Measurements from ENCODE around the gene PGAP1.
"Not testable (repeated sequence)": the region's sequence is repeated elsewhere in the genome, so short reads cannot be mapped to it uniquely, and the experiment has no call there.

Gene PGAP1

GRCh38 chr2:196949116-196949515 is 22.6 kb upstream of the PGAP1 start:
- no peak for FAIRE-seq

GRCh38 chr2:196944570-196944969 is 18.1 kb upstream of the PGAP1 start:
- no peak for FAIRE-seq

DNA sequence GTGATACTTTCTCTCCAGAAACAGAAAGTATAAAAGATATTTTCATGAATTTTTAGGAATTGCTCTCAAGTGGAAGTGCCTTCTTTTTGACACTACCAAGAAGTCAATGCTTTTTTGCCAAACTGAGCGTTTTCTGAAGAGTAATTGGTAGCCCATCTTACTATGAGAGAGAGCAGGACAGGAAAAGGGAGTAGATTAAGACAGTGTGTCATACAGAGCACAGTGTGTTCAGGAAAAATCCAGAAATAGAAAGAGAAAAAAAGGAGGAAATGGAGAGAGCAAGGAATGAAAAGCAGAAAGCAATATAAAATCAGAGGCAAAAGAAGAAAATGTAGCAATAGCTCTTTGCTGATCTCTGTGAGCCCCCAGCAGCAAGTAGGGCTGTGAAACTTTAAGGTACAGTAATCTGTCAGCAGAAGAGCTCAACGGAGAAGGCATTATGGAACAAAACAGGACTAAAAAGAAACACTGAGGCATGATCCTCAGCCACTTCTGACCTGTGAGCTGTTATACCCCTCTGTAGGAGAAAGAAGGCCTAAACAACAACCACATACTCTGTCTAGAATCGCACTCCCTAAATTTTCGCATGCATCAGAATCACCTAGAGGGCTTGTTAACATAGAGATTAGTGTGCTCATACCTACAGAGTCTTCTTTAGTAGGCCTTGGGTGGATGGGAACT is 15.0 kb upstream of the PGAP1 start:
- no peak for FAIRE-seq

GRCh38 chr2:196939371-196939770 is 12.9 kb upstream of the PGAP1 start:
- no peak for FAIRE-seq

DNA sequence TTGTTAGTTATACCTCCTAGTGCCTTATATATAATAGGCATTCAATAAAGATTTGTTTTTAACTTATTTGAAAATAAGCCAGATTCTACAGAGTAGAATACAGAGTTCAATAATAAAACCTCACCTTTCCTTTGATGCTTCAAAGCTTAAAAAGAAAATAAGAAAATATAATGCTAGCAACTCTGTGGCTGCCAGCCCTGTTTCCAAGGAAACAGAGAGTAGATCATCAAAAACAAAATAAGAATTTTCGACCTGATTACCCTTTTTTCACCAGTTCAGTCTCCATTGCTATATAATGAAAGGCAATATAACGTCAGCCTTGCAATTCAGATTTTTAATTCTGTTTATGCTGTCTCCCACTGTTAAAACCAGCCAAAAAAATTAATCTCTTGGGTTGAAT is 8.9 kb upstream of the PGAP1 start:
- no peak for FAIRE-seq

DNA sequence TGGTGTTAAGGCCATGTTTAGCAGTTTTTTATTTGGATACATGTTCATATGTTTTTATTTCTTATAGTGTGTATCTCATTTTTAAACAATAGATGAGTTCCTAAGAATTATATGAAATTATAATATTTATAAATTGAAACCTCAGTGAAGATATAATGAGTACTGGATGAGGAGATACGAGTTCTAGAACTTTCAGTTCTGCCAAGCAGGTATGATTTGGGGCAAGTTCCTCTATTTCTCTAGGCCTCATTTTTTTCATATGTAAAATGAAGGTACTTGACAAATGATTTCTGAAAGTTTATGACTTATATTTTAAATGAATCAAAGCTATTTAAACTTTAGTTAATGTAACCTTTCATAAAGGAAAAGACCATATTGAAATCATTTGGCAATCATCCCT is 8.2 kb upstream of the PGAP1 start:
- peak; percentile 53 for FAIRE-seq

- no peak for FAIRE-seq
These were observed 5.0 kb upstream of the PGAP1 start for GRCh38 chr2:196931555-196931954.

- no peak for FAIRE-seq
These were observed 1.1 kb upstream of the PGAP1 start for GRCh38 chr2:196927376-196928225.

- no peak for FAIRE-seq
These were observed 542 bp downstream of the PGAP1 start for GRCh38 chr2:196925768-196926561.

GRCh38 chr2:196925051-196925767 is 1.3 kb downstream of the PGAP1 start:
- FAIRE-seq, result no peak

- FAIRE-seq, result peak; percentile 52
These were observed 2.5 kb downstream of the PGAP1 start for GRCh38 chr2:196924051-196924450.

- no peak for FAIRE-seq
These were observed 7.6 kb downstream of the PGAP1 start for GRCh38 chr2:196918927-196919326.

GRCh38 chr2:196917802-196918201 is 8.7 kb downstream of the PGAP1 start:
- FAIRE-seq, result no peak

DNA sequence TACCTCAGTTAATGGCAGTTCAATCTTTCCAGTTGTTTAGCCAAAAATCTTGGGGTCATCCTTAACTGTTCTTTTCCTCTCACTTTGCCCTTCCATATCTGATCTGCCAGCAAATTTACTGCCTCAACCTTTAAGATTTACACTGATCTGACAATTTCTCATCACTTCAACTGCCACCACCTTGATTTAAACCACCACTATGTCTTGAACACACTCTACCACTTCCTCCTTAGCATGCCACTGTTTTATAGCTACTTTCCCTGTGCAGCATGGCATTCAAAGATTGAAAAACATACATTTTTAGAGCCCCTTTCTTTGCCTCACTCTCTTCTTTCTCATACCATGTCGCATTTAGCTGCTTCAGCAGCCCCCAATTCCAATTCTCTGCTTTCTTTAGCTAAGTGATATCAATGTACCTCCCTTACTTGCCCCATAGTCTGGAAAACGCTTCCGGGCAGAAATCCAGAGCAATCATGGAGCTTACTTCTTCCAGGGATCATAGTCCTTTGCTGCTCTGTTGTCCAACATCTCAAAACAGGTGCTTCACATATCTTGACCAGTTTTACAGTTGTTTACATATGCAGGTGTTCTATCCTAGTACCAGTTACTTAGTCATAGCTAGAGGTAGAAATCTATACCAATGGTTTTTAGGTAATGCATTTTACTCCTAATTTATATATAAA is 10.9 kb downstream of the PGAP1 start:
- FAIRE-seq, result no peak

DNA sequence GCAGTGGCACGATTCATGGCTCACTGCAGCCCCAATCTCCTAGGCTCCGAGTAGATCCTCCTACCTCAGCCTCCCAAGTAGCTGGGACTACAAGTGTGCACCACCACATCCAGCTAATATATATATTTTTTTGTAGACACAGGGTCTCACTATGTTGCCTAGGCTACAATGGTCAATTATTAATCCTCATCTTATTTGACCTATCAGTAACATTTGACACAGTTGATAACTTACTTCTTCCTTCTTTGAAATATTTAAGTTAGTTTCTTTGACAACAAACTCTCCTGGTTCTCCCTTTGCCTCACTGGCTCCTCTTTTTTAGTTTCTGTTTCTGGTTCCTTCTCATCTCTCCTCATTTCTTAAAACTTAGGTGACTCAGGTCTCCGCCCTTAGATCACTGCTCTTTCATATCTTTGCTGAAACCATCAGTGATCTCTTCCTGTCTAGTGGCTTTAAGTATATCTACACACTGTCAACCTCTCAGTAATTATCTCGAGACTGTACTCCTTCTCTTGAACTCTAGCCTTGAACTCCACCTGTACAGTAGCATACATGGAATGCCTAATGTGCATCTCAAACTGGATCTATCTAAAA is 11.5 kb downstream of the PGAP1 start:
- FAIRE-seq, result no peak

GRCh38 chr2:196913691-196914090 is 12.8 kb downstream of the PGAP1 start:
- no peak for FAIRE-seq

DNA sequence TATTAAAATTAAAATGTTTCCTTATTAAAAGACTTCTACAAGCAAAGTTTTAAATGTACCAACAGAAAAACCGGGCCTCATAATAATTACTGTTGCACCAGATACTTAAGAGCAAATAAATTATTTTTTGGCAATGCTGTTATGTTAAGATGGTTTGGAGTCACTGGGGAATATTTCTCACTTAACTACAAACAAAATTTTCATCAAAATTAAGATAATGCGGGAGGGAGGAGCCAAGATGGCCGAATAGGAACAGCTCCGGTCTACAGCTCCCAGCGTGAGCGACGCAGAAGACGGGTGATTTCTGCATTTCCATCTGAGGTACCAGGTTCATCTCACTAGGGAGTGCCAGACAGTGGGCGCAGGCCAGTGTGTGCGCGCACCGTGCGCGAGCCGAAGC is 21.1 kb downstream of the PGAP1 start:
- FAIRE-seq, result not testable (repeated sequence)

DNA sequence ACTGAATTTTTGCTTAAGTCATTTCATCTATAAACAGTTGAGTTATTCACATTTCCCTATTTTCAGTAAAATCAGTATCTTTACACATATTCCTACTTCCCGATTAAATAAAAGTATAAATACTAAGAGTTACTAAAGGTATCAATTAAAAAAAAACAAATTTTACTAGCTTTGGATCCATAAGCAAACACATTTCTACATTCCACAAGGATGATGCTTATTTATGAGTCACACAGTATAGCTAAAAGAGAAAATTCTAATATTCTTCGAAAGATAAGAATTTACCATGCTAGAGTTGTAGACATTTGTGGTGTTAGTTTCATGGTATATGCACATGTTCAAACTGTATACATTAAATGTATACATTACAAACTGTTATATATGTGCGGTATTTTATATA is 23.7 kb downstream of the PGAP1 start:
- FAIRE-seq, result peak; percentile 57

DNA sequence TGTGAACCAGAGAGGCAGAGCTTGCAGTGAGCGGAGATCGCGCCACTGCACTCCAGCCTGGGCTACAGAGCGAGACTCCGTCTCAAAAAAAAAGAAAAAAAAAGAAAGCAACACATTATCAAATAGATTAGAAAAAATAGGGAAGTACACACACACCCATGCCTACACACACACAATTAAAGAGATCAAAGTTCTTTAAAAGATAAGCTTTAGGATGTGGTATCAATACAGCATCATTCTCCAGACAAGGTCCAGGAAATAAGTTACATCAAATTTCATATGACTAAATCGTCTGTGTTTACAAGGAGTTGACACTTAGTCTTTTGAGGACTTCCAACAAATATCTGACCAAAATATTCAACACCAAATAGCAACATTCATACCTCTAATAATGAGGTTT is 25.7 kb downstream of the PGAP1 start:
- FAIRE-seq, result no peak

GRCh38 chr2:196899976-196900375 is 26.5 kb downstream of the PGAP1 start:
- no peak for FAIRE-seq

DNA sequence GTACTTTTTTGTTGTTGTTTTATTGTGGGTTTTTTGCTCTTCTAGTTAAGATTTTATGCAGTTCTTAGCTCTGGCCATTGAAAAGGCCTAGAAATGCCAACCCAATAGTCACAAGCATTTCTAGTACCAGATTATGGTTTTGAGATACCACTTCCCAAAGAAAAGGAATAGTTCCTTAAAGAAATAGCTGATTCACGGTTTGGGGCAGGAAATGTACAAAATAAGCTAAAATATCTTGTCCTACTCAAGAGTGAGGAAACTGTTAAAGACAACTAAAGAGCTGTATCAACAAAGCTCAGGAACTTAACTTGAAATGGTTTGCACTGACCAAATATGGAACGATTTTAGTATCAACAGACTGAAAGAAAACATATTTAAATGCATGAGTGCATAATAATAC is 35.4 kb downstream of the PGAP1 start:
- no peak for FAIRE-seq

DNA sequence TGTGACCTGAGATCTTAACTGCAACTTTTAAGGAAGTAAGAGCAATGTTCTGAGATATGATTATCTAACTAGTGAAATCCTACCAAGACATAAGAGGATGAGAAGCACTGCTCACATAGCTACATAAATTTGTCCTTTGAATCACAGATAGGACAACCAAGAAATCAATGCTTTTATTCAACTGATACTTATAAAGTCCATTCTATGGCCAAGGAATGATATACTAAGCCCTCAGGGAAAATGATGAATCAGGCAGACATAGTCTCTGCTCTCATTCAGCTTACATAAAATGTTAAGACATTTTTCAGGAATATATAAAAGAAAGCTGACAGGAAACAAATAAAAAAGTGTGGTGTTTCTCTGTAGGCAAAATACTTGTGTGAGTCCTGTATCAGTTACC is 39.1 kb downstream of the PGAP1 start:
- FAIRE-seq, result no peak
